T-cell (primary cell): ENCODE data around the gene SLC35F4. TPM values are rescaled to one million over a fixed set of nuclear protein-coding genes. Genes with fewer than 3 reads are reported as not detected.

Experiments used
- ATAC-seq, 4 experiments: fragments of 200-7000 bp in 3 of 4; fragments of 150-1000 bp in 1 of 4; cut with Tn5 transposase; replicated peaks in 1 of 4; 1 replicate in 3 of 4; 2 replicates in 1 of 4; pipeline ENCODE4 v1.10.0; 2021; ENCODE audit warnings: moderate library complexity in 3 of 4, mild to moderate bottlenecking in 2 of 4, moderate number of reproducible peaks in 1 of 4
- CTCF ChIA-PET, 2 donors: fragments of 300-600 bp; sonication (Branson Sonifier 250); formaldehyde crosslinking; loops; one replicate each; lab custom pipeline; 2022; ENCODE audit warnings: antibody characterized with exemption in 2 of 2; lab: Charles Lee
- POLR2A ChIA-PET, 2 donors: fragments of 300-600 bp; sonication (Branson Sonifier 250); formaldehyde crosslinking; loops; one replicate each; lab custom pipeline; 2022; ENCODE audit warnings: antibody characterized with exemption in 2 of 2; lab: Charles Lee
- DNase-seq, 35 experiments: peaks; one replicate each; pipeline versions ENCODE4 v3.0.0 to v3.0.0-alpha.2; 2013 to 2023
- H3K27ac ChIP-seq: one replicate; pipeline ENCODE4 v1.5.1; 2013; ENCODE audit warnings: low read length
- H3K27me3 ChIP-seq, 2 experiments: replicated peaks in 1 of 2; 1 replicate in 1 of 2; 2 replicates in 1 of 2; pipeline versions ENCODE4 v1.6.1 to v1.7.0; 2013; ENCODE audit warnings: low read length in 1 of 2, mixed read lengths in 1 of 2; ENCODE audit not compliant: control insufficient read depth in 2 of 2, insufficient read depth in 2 of 2; ENCODE audit errors: extremely low read depth in 1 of 2
- H3K36me3 ChIP-seq, 2 donors: 1 replicate in 1 of 2; 2 replicates in 1 of 2; pipeline versions ENCODE4 v1.6.1 to v1.7.0; 2013; ENCODE audit warnings: low read length in 1 of 2; ENCODE audit not compliant: control insufficient read depth in 2 of 2, insufficient read depth in 1 of 2; ENCODE audit errors: extremely low read depth in 1 of 2
- H3K4me1 ChIP-seq, 2 experiments: 1 replicate in 1 of 2; 2 replicates in 1 of 2; pipeline versions ENCODE4 v1.6.1 to v1.7.0; 2013; ENCODE audit warnings: low read length in 2 of 2, mixed read lengths in 1 of 2; ENCODE audit not compliant: insufficient read depth in 2 of 2, control insufficient read depth in 1 of 2; ENCODE audit errors: extremely low read depth in 1 of 2
- H3K4me3 ChIP-seq, 2 donors: 1 replicate in 1 of 2; 2 replicates in 1 of 2; pipeline versions ENCODE4 v1.5.1 to v1.7.0; 2013; ENCODE audit warnings: mild to moderate bottlenecking in 2 of 2, low read length in 1 of 2, moderate library complexity in 1 of 2; ENCODE audit not compliant: control insufficient read depth in 1 of 2; ENCODE audit errors: extremely low read depth in 1 of 2
- H3K9me3 ChIP-seq: 2 replicates; pipeline ENCODE4 v1.7.0; 2013
- H3K27ac Mint-ChIP-seq, 2 donors: one replicate each; pipeline ENCODE4 v1.8.0; 2020 to 2021; ENCODE audit warnings: mild to moderate bottlenecking in 2 of 2, mixed read lengths in 2 of 2
- H3K27me3 Mint-ChIP-seq, 2 donors: one replicate each; pipeline ENCODE4 v1.8.0; 2021 to 2022; ENCODE audit warnings: mixed read lengths in 2 of 2
- H3K36me3 Mint-ChIP-seq: one replicate; pipeline ENCODE4 v1.8.0; 2021; ENCODE audit warnings: mixed read lengths
- H3K4me1 Mint-ChIP-seq, 3 donors: one replicate each; pipeline ENCODE4 v1.8.0; 2020 to 2022; ENCODE audit warnings: mixed read lengths in 3 of 3, mild to moderate bottlenecking in 1 of 3
- H3K4me3 Mint-ChIP-seq, 3 donors: one replicate each; pipeline ENCODE4 v1.8.0; 2020 to 2022; ENCODE audit warnings: mild to moderate bottlenecking in 3 of 3, mixed read lengths in 3 of 3, moderate library complexity in 3 of 3
- H3K9me3 Mint-ChIP-seq, 3 donors: one replicate each; pipeline ENCODE4 v1.8.0; 2020 to 2022; ENCODE audit warnings: mixed read lengths in 3 of 3
- WGBS: methylation state at CpG from one replicate; pipeline ENCODE4 v1.1.5; 2013; ENCODE audit warnings: missing lambda C conversion rate; ENCODE audit not compliant: insufficient coverage; 5-methylcytosine and 5-hydroxymethylcytosine counted together
- total RNA-seq, 35 experiments: library from RNA in 6 of 35; stranded (reverse) in 6 of 35; fragments of 120-200 nt in 1 of 35; gene quantifications; one replicate each; pipeline versions ENCODE4 v1.2.1 to v1.2.4 and lab custom pipeline; 2013 to 2026

The SLC35F4 gene
- total RNA-seq, 5 donors from 2014 or later (not counting 1 experiment from before 2014, with no cell fraction given): not detected

- Mint-ChIP-seq H3K36me3 (no peaks in the 10 kb centered on the region), H3K27ac (no peak overlapping the region), H3K27me3 (no peaks in the 10 kb centered on the region), H3K9me3 (no peaks in the 10 kb centered on the region), H3K4me3 (no peak overlapping the region), H3K4me1 (no peaks in the 10 kb centered on the region)
- no peak overlapping the region for H3K27ac ChIP-seq
- CTCF ChIA-PET: no interaction called here
- no peak for DNase-seq
- H3K36me3 ChIP-seq: no peaks in the 10 kb centered on the region
- WGBS: no CpG with 5 or more reads among the region's 1 CpG
- H3K4me3 ChIP-seq: no peak overlapping the region
- ATAC-seq: no peak
- no peaks in the 10 kb centered on the region for H3K27me3 ChIP-seq
- POLR2A ChIA-PET: no interaction called here
- no peaks in the 10 kb centered on the region for H3K9me3 ChIP-seq
- H3K4me1 ChIP-seq: no peaks in the 10 kb centered on the region
Observed at GRCh38 chr14:57809808-57810207, 56.1 kb downstream of the SLC35F4 start.

DNA sequence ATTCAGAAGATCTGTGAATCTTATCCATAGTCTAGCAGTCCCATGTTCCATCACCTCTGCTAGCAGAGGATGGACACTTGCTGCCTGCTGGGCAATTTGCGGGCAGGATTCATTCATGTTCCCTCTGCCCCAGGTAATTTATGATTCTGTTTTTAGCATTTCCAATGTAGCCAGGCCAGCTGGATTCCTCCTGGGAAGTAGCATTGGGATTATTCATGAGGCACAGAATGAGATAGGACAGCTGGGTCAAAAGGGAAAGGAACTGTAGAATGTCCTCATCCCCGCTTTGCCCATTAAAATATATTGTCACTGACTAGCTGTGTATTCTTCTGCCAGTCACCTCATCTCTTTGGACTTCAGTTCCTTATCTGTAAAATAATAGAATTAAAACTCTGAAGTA is 68.7 kb downstream of the SLC35F4 start:
- ChIA-PET POLR2A (no interaction called here), CTCF (no interaction called here)
- Histone ChIP-seq H3K4me3 (no peak overlapping the region), H3K36me3 (no peaks in the 10 kb centered on the region), H3K27ac (no peak overlapping the region), H3K9me3 (no peaks in the 10 kb centered on the region), H3K4me1 (no peaks in the 10 kb centered on the region), H3K27me3 (no peaks in the 10 kb centered on the region)
- Mint-ChIP-seq H3K9me3 (peaks cover 0 to 7% (median 4%) of the 10 kb centered on the region in 3 donors), H3K4me1 (no peaks in the 10 kb centered on the region), H3K27me3 (no peaks in the 10 kb centered on the region), H3K4me3 (no peak overlapping the region), H3K27ac (no peak overlapping the region), H3K36me3 (no peaks in the 10 kb centered on the region)
- DNase-seq: no peak
- no peak for ATAC-seq
- WGBS: 75% methylated on average over 1 of the region's 2 CpGs

DNA sequence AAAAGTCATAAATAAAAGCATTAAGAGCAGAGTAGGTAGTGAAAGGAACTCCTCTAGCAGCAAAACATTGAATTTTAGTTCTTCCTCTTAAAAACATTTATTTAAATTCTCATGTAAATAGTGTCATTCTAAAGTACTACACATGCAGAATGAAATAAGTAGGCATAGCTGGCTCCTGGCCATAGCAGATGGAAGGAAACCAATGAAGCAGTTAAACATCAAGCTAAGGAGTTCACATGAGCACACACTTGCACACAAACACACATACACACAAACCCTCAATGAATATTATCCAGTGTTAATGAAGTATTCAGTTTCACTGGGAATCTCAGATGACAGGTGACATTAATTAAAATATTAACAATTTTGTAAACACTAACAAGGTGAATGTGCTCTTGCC is 69.3 kb downstream of the SLC35F4 start:
- no peak overlapping the region for H3K27ac Mint-ChIP-seq
- H3K9me3 Mint-ChIP-seq: peaks cover 0 to 6% (median 4%) of the 10 kb centered on the region in 3 donors
- POLR2A ChIA-PET: interaction anchor here in 1 of 2 donors (0.6 kb wide), 1 partner anchor 44 kb away, joined by 3 read pairs; no protein-coding TSS in a partner anchor
- Histone ChIP-seq H3K27me3 (no peaks in the 10 kb centered on the region), H3K27ac (no peak overlapping the region), H3K4me3 (no peak overlapping the region), H3K4me1 (no peaks in the 10 kb centered on the region), H3K9me3 (no peaks in the 10 kb centered on the region), H3K36me3 (no peaks in the 10 kb centered on the region)
- ATAC-seq (no peak), DNase-seq (no peak)
- no peaks in the 10 kb centered on the region for H3K4me1 Mint-ChIP-seq
- H3K4me3 Mint-ChIP-seq: no peak overlapping the region
- no peaks in the 10 kb centered on the region for H3K27me3 Mint-ChIP-seq
- no peaks in the 10 kb centered on the region for H3K36me3 Mint-ChIP-seq
- CTCF ChIA-PET: no interaction called here

DNA sequence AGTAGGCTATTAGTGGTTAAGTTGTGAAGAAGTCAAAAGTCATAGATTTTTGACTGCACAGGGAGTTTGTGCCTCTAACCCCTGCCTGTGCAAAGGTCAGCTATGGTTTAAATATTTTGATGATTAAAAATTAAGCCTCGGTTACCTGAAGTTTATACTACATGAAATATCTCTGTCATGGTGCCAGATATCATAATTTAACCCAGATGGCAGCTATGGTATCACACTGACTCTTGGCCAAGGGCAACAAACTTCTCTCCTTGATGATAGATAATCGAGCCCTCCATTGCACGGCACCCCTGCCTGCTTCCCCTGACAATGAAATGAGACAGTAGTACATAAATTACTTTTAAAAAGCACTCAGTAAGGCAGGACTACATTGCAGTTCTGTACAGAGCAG is 80.8 kb downstream of the SLC35F4 start:
- WGBS: no CpG with 5 or more reads among the region's 3 CpGs
- no peak overlapping the region for H3K4me3 Mint-ChIP-seq
- no peak for ATAC-seq
- H3K4me3 ChIP-seq: no peak overlapping the region
- no peaks in the 10 kb centered on the region for H3K4me1 Mint-ChIP-seq
- H3K27ac ChIP-seq: no peak overlapping the region
- no peak for DNase-seq
- H3K36me3 ChIP-seq: no peaks in the 10 kb centered on the region
- H3K27me3 ChIP-seq: no peaks in the 10 kb centered on the region
- no peaks in the 10 kb centered on the region for H3K36me3 Mint-ChIP-seq
- H3K27me3 Mint-ChIP-seq: no peaks in the 10 kb centered on the region
- no peak overlapping the region for H3K27ac Mint-ChIP-seq
- no peaks in the 10 kb centered on the region for H3K4me1 ChIP-seq
- ChIA-PET POLR2A (no interaction called here), CTCF (no interaction called here)
- H3K9me3 Mint-ChIP-seq: peaks cover 22 to 49% (median 46%) of the 10 kb centered on the region in 3 donors
- H3K9me3 ChIP-seq: peaks cover 2% of the 10 kb centered on the region

- Mint-ChIP-seq H3K4me1 (no peaks in the 10 kb centered on the region), H3K27ac (no peak overlapping the region), H3K9me3 (peaks cover 5 to 8% (median 6%) of the 10 kb centered on the region in 3 donors), H3K36me3 (no peaks in the 10 kb centered on the region), H3K4me3 (no peak overlapping the region), H3K27me3 (peaks cover 3 to 10% of the 10 kb centered on the region in 2 donors)
- no peak overlapping the region for H3K4me3 ChIP-seq
- ATAC-seq (no peak), DNase-seq (no peak)
- no CpG with 5 or more reads among the region's 4 CpGs for WGBS
- peaks cover 0 to 7% of the 10 kb centered on the region in 2 experiments for H3K27me3 ChIP-seq
- CTCF ChIA-PET: interaction anchor here in 1 of 2 donors (0.6 kb wide), 1 partner anchor 36 kb away, joined by 4 read pairs; no protein-coding TSS in a partner anchor
- H3K4me1 ChIP-seq: no peaks in the 10 kb centered on the region
- H3K9me3 ChIP-seq: no peaks in the 10 kb centered on the region
- no peak overlapping the region for H3K27ac ChIP-seq
- no peaks in the 10 kb centered on the region for H3K36me3 ChIP-seq
- POLR2A ChIA-PET: no interaction called here
Observed at GRCh38 chr14:57771801-57772200, 94.1 kb downstream of the SLC35F4 start.

- Histone ChIP-seq H3K4me3 (no peak overlapping the region), H3K4me1 (no peaks in the 10 kb centered on the region), H3K36me3 (no peaks in the 10 kb centered on the region), H3K9me3 (no peaks in the 10 kb centered on the region), H3K27me3 (peaks cover 0 to 4% of the 10 kb centered on the region in 2 experiments), H3K27ac (no peak overlapping the region)
- Mint-ChIP-seq H3K36me3 (no peaks in the 10 kb centered on the region), H3K27me3 (peaks cover 3 to 10% of the 10 kb centered on the region in 2 donors), H3K4me1 (no peaks in the 10 kb centered on the region), H3K4me3 (no peak overlapping the region), H3K9me3 (peaks cover 0 to 6% (median under 1%) of the 10 kb centered on the region in 3 donors), H3K27ac (no peak overlapping the region)
- CTCF ChIA-PET: no interaction called here
- DNase-seq (no peak), ATAC-seq (no peak)
- WGBS: 87% methylated on average over 3 of the region's 5 CpGs
- POLR2A ChIA-PET: interaction anchor here in 1 of 2 donors (0.8 kb wide), 1 partner anchor 79 kb away, joined by 3 read pairs; no protein-coding TSS in a partner anchor
Observed at GRCh38 chr14:57769863-57770523, 95.9 kb downstream of the SLC35F4 start.
